Small intestine (tissue), 7 donors: ENCODE data around the gene SLC4A4. TPM values are rescaled to one million over a fixed set of nuclear protein-coding genes. Genes with fewer than 3 reads are reported as not detected.

Experiments used
- DNase-seq, 2 donors: peaks; one replicate each; pipeline versions ENCODE4 v3.0.0 to v3.0.0-alpha.2; 2013
- FAIRE-seq: peaks from 2 replicates; lab custom pipeline; 2012; peaks lifted over from hg19 to GRCh38; lab: Jason Lieb, UNC
- H3K27ac ChIP-seq, 3 donors: one replicate each; pipeline ENCODE4 v1.5.1; 2013; ENCODE audit warnings: low read length in 2 of 3, mild to moderate bottlenecking in 2 of 3, control low read depth in 1 of 3, inconsistent platforms in 1 of 3, low read depth in 1 of 3, moderate library complexity in 1 of 3
- H3K27me3 ChIP-seq, 3 donors: one replicate each; pipeline ENCODE4 v1.6.1; 2013; ENCODE audit warnings: low read length in 3 of 3, inconsistent platforms in 1 of 3; ENCODE audit not compliant: control insufficient read depth in 3 of 3, insufficient read depth in 3 of 3
- H3K36me3 ChIP-seq, 3 donors: one replicate each; pipeline ENCODE4 v1.6.1; 2013; ENCODE audit warnings: low read length in 3 of 3, inconsistent platforms in 1 of 3, low read depth in 1 of 3, mild to moderate bottlenecking in 1 of 3, moderate library complexity in 1 of 3; ENCODE audit not compliant: control insufficient read depth in 3 of 3, insufficient read depth in 2 of 3
- H3K4me1 ChIP-seq, 3 donors: one replicate each; pipeline ENCODE4 v1.6.1; 2013; ENCODE audit warnings: low read length in 2 of 3, inconsistent platforms in 1 of 3, low read depth in 1 of 3, mild to moderate bottlenecking in 1 of 3, moderate library complexity in 1 of 3; ENCODE audit not compliant: control insufficient read depth in 3 of 3, insufficient read depth in 2 of 3
- H3K4me3 ChIP-seq, 3 donors: one replicate each; pipeline ENCODE4 v1.5.1; 2013; ENCODE audit warnings: low read length in 3 of 3, control low read depth in 1 of 3, inconsistent platforms in 1 of 3, low read depth in 1 of 3, mild to moderate bottlenecking in 1 of 3, moderate library complexity in 1 of 3
- H3K9me3 ChIP-seq, 2 donors: one replicate each; pipeline ENCODE4 v1.6.1; 2013; ENCODE audit warnings: low read depth in 1 of 2, low read length in 1 of 2; ENCODE audit not compliant: control insufficient read depth in 2 of 2, insufficient read depth in 1 of 2
- WGBS, 3 donors: extraction: QIAGEN DNeasy Blood & Tissue Kit; methylation state at CpG; one replicate each; pipeline ENCODE4 v1.1.7; 2013; 5-methylcytosine and 5-hydroxymethylcytosine counted together
- polyA plus RNA-seq, 4 donors: library from polyadenylated mRNA; stranded (reverse) in 3 of 4; unstranded in 1 of 4; fragments of 200-250 nt in 3 of 4; fragments of 120-200 nt in 1 of 4; gene quantifications; one replicate each; pipeline versions ENCODE4 v1.2.1 to v1.2.3, GENCODE V29; 2013
- donor health status: healthy with polysubstance abuse.
- donor health status: control.
- donor health status: control.
- donor health status: Bipolar disorder and iron deficiency.
- donor health status: healthy.

SLC4A4 gene
- polyA plus RNA-seq, 4 donors, result 14.0 to 17.4 (median 15.3) TPM

DNA sequence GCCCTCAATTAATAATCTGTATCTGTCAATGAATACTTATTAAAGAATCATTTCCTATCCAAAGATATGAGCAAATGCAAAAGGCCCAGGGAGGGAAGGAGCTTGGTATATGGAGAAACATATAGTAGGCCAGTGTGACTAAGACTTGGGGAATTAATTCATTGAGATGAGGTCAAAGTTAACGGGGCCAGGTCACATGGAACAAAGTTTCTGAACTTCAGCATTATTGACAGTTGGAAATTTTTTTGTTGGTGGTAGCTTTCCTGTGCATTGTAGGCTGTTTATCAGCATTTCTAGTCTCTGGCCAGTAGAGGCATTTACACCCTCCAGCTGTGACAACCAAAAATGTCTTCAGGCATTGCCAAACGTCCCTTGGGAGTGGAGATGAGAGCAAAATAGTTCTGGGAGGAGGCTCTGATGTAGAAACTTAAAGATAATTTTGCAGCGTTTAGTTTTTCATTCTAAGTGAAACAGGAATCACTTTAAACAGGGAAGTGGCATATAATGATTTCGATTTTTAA lies 202.0 kb downstream of the SLC4A4 start:
- 55 to 65% (median 57%) methylated on average over 4 of the region's 4 CpGs for WGBS, 3 donors
- peaks cover 0 to 4% (median 0%) of the 10 kb centered on the region in 3 donors for H3K36me3 ChIP-seq
- no peaks in the 10 kb centered on the region for H3K27me3 ChIP-seq
- FAIRE-seq (no peak), DNase-seq (peak in 1 of 2 donors; percentile 22)
- H3K4me3 ChIP-seq, result no peak overlapping the region
- no peaks in the 10 kb centered on the region for H3K4me1 ChIP-seq
- H3K27ac ChIP-seq, result no peak overlapping the region
- H3K9me3 ChIP-seq, result no peaks in the 10 kb centered on the region

DNA sequence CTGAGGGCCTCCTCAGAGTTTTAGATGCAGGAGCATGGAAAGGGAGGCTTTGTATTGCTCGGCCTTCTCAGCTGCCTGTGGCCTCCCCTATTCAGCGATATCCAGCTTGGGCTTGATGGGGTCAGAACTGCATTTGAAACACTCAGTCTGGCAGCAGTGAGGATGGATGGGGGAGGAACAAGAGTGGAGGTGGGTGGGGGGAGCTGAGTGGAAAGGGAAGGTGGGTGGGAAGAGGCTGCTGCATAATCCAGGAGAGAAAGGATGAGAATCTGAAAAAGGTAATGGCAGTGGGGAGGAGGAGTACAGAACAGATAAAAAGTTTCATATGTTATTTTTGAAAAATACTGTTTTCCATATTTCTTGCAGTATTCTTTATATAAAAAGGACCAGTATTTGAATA lies 202.7 kb downstream of the SLC4A4 start:
- WGBS, 3 donors, result 96 to 98% (median 97%) methylated on average over 2 of the region's 2 CpGs
- no peaks in the 10 kb centered on the region for H3K27me3 ChIP-seq
- FAIRE-seq, result no peak

DNA sequence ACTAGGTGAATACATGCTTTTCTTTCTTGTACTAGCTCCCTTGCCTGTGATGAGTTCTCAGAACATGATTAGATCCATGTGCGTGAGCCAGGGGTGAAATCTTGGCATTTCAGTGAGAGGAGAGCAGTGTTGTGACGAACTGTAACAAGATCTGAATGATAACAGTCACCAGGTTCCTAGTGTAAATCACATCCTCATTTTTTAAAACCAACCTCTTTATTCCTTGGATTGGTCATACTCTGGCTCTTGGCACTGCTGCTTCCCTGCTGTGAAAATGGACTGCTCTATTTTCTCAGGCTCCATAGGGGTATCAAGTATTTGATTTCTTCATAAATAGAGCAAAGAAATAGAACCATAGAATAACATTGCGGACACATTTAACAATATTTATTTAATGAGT lies 206.3 kb downstream of the SLC4A4 start:
- Histone ChIP-seq H3K27ac (no peak overlapping the region), H3K9me3 (no peaks in the 10 kb centered on the region), H3K27me3 (no peaks in the 10 kb centered on the region), H3K4me1 (peaks cover 0 to 11% (median 3%) of the 10 kb centered on the region in 3 donors), H3K4me3 (no peak overlapping the region), H3K36me3 (peaks cover 0 to 4% (median 0%) of the 10 kb centered on the region in 3 donors)
- 54 to 58% (median 57%) methylated on average over 3 of the region's 3 CpGs for WGBS, 3 donors
- no peak for DNase-seq
- no peak for FAIRE-seq

More for the DNA sequence above, 202.7 kb downstream of the SLC4A4 start:
- H3K27ac ChIP-seq, result no peak overlapping the region
- no peaks in the 10 kb centered on the region for H3K9me3 ChIP-seq
- H3K4me3 ChIP-seq, result no peak overlapping the region
- no peaks in the 10 kb centered on the region for H3K4me1 ChIP-seq
- H3K36me3 ChIP-seq, result peaks cover 0 to 7% (median 0%) of the 10 kb centered on the region in 3 donors
- no peak for DNase-seq

DNA sequence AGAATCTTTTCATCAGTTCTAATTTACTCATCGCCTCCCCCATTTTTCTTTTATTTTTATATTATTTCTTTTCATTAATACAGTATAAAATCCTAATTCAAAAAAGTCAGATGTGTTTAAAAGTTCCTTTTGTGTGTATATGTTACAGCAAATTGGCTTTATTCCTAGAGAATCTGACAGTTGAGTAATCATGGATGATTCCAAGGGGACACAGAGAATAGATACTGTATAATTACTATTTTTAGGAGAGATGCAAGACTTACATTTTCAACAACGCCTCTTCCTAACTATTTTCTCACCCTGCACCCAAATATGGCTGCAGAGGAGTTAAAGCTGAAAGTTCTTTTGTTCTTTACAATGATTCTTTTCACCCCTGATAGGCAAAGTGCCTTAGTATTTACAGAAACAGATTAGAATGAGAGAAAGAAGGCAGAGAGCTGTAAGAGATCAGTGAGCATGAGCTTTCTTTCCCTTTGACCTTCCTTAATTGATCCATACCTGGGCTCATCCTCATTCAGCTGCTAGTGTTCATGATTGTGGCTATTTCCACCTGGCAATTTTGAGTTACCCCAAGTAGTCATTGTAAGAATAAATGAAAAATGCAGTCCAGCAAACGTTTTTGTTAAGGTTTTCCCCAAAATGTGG lies 210.8 kb downstream of the SLC4A4 start:
- peaks cover 0 to 20% (median 3%) of the 10 kb centered on the region in 3 donors for H3K4me1 ChIP-seq
- 51 to 64% (median 53%) methylated on average over 3 of the region's 3 CpGs for WGBS, 3 donors
- FAIRE-seq (no peak), DNase-seq (no peak)
- no peaks in the 10 kb centered on the region for H3K9me3 ChIP-seq
- H3K4me3 ChIP-seq, result no peak overlapping the region
- no peak overlapping the region for H3K27ac ChIP-seq
- no peaks in the 10 kb centered on the region for H3K27me3 ChIP-seq
- peaks cover 0 to 3% (median 0%) of the 10 kb centered on the region in 3 donors for H3K36me3 ChIP-seq

DNA sequence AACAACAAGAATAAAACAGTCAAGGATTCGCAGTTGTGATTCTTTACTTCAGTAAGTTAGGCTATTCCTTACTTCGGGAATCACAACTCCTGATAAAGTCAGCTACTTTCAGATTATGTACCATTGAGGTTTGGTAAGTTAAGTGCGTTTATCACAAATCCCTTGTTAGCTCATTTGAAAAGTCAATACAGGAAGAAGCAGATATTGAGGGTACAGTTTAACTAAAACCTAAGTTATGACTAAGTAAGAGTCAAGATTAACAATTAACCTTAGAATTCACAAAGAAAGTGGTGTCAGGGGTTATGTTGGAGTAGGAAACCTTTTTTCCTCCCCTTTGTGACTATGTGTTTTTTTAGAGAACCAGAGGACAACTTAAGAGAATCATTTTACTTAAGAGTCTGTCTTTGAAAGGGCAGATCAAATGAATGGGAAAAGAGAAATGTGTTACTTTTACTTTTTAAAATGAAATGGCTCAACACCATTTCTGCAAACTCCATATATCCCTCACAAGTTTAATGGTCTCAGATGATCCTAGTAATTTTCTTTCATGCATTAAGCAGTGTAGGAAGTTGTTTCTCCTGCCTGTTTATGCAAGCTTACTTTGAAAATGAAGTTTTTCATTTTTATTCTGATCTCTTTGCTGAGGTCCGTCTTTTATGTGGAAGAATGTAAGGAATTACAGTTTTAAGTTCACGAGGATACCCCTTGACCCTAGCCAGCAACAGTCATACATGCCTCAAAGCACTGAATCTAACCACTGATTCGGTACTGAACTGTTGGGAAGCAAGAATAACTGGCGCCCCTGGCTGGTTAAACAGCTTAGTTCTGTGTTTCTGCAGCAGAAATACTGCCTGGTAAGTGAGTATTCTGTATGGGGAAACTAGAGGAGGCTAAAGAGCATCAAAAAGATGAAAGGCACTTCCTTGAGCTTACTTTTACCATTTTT lies 211.7 kb downstream of the SLC4A4 start:
- WGBS, 3 donors, result 42 to 57% (median 48%) methylated on average over 7 of the region's 7 CpGs
- H3K4me1 ChIP-seq, result peaks cover 0 to 20% (median 3%) of the 10 kb centered on the region in 3 donors
- DNase-seq (peak; percentile 9 to 58), FAIRE-seq (peak; percentile 19)
- no peaks in the 10 kb centered on the region for H3K27me3 ChIP-seq
- no peaks in the 10 kb centered on the region for H3K9me3 ChIP-seq
- H3K4me3 ChIP-seq, result no peak overlapping the region
- H3K27ac ChIP-seq, result no peak overlapping the region
- H3K36me3 ChIP-seq, result peaks cover 0 to 3% (median 0%) of the 10 kb centered on the region in 3 donors

DNA sequence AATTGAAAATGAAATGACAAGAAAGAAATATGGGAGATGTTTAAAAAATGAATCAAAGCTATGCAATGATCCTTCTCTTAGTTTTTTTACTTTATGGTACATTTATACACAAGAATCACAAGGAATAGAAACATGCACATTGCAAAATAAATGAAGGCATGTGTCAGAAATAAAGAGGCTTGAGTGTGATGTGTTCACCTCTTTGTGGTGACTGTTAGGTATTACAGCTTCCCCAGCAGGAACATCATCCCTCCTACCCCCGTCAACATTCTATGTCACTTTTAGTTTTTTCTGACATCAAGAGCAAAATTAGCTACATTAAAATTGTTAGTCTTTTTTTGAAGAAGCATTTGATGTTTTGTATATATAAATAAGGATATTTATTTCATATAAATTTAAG lies 214.8 kb downstream of the SLC4A4 start:
- DNase-seq (peak; percentile 16 to 40), FAIRE-seq (no peak)
- no peaks in the 10 kb centered on the region for H3K36me3 ChIP-seq
- no peaks in the 10 kb centered on the region for H3K9me3 ChIP-seq
- WGBS, 3 donors, result 38 to 69% (median 40%) methylated on average over 1 of the region's 1 CpG
- H3K4me1 ChIP-seq, result peaks cover 0 to 20% (median 3%) of the 10 kb centered on the region in 3 donors
- H3K27me3 ChIP-seq, result no peaks in the 10 kb centered on the region
- no peak overlapping the region for H3K27ac ChIP-seq
- H3K4me3 ChIP-seq, result no peak overlapping the region

DNA sequence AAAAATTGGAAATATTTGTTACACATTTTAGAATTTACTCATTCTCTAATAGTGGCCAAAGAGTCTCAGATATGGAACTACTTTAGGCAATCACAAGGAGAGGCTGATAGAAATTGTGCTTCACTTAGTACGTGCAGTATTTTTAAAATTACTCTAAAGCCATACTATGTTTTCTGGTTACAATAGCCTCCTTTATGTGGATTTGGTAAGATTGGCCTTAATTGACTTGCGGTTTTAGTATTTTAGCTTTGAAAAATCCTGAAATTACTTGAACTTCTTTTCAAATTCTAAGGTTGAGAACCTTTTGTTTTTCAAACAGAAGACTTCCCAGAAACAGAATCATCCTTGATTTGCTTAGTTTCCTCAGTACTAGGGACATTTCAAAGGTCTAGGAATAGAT lies 215.2 kb downstream of the SLC4A4 start:
- WGBS, 3 donors, result 85 to 92% (median 87%) methylated on average over 2 of the region's 2 CpGs

DNA sequence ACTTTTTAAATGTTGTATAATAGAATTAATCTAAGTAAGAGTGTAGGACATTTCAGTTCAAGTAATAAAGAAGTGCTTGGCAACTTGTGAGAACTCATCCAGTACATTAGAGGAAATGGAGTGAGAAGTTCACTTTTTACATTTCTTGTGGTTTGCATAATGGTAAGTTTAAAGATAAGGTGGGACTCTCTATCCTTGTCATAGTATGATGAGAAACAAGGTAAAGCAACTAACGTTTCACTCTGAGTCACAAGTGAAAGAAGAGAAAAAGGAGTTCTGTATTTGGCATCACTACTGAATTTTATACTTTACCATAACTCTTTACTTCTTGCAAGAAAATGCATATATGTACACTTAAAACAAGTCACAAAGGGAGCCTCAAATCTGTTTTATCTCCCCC lies 219.4 kb downstream of the SLC4A4 start:
- Histone ChIP-seq H3K27ac (no peak overlapping the region), H3K36me3 (no peaks in the 10 kb centered on the region), H3K4me3 (no peak overlapping the region), H3K4me1 (no peaks in the 10 kb centered on the region), H3K9me3 (no peaks in the 10 kb centered on the region), H3K27me3 (no peaks in the 10 kb centered on the region)
- no peak for DNase-seq
- 44 to 75% (median 59%) methylated on average over 1 of the region's 1 CpG for WGBS, 3 donors
- FAIRE-seq, result no peak

More for the DNA sequence above, 215.2 kb downstream of the SLC4A4 start:
- Histone ChIP-seq H3K4me3 (no peak overlapping the region), H3K36me3 (no peaks in the 10 kb centered on the region), H3K27ac (no peak overlapping the region), H3K4me1 (peaks cover 0 to 19% (median 3%) of the 10 kb centered on the region in 3 donors), H3K27me3 (no peaks in the 10 kb centered on the region), H3K9me3 (no peaks in the 10 kb centered on the region)
- DNase-seq (no peak), FAIRE-seq (no peak)
